GM19372 (cell line): ENCODE results near the gene SLC9A8.

Experiments
- ATAC-seq: cut with Tn5 transposase; IDR thresholded peaks from one replicate; pipeline ENCODE4 v1.9.1; 2021; ENCODE audit warnings: mild to moderate bottlenecking, low read depth, moderate library complexity; ENCODE audit not compliant: unreplicated experiment

Gene SLC9A8

DNA sequence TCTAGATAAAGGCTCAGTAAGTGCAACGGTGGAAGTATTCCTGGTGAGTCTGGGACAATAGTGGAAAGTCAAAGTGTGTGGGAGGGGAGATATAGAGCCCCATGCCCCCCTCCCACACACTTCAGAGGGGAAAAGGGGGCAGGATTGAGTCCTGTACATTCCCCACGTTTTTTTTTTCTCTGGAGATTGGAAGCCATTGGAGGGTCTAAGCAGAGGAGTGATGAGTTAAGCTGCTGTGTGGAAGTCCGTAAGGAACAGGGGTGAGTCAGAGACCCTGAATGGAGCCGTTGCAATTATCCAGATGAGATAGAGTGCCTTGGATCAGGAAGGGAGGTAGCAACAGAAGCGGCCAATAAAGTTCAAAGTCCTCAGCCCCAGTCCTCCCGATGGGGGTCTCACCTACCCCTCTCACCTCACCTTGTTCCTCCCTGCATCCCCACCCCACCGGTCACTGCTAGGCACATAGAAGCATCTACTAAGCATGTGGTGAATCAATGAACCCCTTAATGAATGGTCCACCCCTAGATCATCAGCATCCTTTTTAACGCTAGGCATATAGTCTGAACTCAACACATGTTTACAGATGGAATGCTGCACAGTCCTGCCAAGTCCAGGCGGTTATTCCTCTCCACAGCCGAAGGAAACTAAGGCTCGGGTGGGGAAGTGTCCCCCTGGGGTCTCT lies 662 bp upstream of the SLC9A8 start:
- ATAC-seq = no peak

DNA sequence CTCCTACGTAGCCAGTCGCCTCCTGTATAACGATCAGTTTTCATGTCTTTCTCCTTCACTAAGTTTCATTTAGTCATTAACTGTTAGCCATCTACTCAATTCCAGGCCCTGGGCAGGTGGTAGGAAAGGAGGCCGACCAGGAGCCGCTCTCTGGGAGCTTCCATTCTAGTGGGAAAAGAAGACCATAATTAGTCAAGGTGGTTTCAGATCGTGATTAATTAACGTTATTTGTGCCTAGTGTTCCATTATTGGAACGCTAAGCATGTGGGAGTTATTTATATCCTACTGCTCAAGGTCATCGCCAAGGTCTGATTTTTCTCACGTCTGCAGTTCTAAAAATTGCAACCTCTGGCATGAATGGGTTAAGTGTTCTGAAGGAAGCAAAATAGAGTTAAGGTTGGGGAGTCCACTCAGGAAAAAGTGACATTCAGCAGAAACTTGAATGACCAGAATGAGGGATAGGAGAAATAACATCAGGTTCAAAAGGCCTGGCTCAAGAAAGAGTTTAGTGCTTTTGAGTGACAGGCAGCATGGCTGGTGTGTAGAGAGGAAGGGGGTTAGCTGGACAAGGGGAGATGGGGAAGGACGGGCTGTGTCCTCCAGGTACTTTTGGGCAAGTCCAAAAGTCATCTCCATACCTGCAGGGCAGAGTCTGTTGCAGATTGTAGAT lies 812 bp downstream of the SLC9A8 start:
- no peak for ATAC-seq

DNA sequence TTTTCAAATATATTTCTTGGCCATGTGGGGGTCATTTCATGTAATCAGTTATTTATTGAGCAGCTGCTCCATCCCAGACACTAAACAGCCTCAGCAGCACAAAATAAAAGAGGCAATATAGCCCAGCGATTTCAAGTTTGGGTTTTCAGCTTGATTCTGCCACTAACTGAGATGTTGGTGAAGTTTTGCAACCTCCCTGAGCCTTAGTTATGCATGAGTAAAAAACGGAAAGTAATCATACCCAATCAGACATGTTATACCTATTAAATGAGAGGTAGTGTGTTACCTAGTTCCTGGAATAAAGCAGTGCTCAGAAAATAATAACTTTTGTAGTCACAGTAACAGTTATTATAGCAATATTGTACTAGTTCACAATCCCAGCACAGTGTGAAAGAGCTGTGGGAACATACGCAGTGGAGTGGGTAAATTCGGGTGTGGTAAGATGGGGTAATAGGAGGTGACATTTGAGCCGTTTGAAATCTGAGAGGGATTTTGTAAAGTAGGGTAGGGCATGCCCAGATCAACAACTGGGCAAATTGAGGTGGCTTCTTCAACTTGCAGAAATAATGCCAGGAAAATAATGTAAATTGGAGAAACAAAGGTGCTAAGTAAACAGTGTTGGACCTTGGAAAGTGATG lies 1.5 kb downstream of the SLC9A8 start:
- ATAC-seq = no peak

DNA sequence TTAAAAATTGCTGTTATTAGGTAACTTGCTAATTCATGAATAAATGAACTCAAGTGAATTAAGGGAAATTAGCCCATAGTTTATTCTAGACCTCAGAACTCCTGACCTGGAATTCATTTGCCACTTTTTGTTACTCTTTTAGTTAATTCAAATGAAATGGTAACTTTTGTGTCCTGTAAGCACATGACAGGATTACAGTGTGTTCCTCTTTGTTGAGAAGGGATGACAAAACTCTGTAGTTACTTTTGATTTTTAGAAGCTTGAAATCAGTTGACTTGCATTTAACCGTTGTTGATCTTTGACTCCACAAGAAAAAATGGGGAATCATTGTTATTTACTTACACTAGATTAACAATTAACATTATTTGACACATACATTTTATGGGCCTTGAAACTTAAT lies 6.2 kb downstream of the SLC9A8 start:
- ATAC-seq = no peak

- ATAC-seq = no peak
Measured at GRCh38 chr20:49819702-49820101, 7.1 kb downstream of the SLC9A8 start.

GRCh38 chr20:49821381-49821780 lies 8.8 kb downstream of the SLC9A8 start:
- no peak for ATAC-seq

GRCh38 chr20:49821870-49822331 lies 9.3 kb downstream of the SLC9A8 start:
- no peak for ATAC-seq

GRCh38 chr20:49823152-49823847 lies 10.7 kb downstream of the SLC9A8 start:
- no peak for ATAC-seq

- ATAC-seq = no peak
Measured at GRCh38 chr20:49824206-49824605, 11.6 kb downstream of the SLC9A8 start.

DNA sequence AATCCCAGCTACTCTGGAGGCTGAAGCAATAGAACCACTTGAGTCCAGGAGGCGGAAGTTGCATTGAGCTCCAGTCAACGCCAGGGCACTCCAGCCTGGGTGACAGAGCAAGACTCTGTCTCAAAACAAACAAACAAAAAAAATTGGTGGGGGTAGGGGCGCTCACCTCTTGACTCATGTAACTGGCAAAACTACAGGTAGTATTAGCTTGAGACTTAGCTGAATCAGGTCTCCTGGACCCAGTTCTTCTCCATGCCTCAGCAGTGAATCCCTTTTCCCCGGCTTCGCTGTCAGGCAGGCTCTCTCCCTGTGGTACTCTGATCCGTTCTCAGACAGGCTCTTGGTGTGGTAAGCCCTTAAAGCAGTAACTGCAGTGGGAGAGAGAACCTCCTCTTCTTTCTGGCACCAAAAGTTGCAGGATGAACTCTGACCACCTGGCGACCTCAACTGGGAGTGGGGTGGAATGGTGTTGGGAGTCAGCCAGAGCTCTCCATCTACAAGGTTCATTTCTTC lies 12.9 kb downstream of the SLC9A8 start:
- no peak for ATAC-seq

GRCh38 chr20:49831022-49831769 lies 18.6 kb downstream of the SLC9A8 start:
- no peak for ATAC-seq

DNA sequence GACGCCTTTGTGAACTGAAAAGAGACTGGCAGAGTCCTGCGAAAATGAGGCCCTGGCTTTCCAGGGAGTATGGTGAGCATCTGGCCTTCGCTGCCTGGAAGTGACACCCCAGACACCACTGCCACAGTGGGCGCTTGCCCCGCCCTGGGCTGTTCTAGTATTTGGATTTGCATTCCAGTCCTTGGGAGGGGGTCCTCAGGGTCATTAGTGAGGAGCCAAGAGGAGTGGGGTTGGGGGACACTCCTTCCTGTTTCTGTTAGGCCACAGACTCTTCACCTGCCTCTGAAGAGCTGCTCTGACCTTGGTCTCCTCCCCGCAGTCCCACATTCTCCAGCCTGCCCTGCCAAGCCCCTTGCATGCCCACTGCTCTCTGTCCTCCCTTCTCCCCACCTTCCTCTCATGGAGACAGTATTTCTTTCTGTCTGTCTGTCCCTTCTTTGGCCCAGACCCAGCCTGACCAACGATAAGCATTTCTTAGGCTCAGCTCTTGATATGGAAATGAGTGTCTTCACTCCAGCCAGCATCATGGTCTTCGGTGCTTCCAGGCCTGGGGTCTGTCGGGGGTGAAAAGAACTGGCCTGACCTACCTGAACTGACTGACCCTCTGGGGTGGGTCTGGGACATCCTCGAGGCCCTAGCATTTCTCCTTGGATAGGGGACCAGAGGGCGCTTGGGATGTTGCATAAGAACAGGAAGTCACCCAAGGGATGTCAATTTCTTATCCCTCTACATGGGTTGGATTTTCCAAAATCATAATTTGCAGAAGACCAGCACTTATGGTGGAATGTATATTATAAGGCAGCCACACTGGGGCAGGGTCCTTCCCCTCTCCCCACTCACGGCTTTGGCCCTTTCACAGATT lies 19.4 kb downstream of the SLC9A8 start:
- ATAC-seq = no peak

GRCh38 chr20:49832632-49833327 lies 20.2 kb downstream of the SLC9A8 start:
- ATAC-seq = no peak

DNA sequence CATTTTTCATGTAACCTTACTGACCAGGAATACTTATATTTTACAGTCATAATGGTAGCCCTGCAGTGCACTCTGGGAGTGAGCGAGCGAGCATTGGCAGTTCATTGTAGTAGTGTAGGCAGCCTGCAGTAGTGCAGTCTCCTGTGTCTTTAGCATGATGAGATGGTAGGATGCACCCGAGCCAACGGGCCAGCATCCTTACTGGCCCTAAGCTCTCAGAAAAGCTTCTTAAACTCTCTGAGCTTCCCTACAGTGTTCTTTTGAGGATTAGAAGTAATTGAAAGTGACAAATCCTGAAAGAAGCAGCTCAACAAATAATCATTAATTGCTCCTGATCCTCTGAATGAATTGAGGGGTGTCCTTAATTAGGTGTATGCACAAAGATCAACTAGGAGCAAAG lies 20.9 kb downstream of the SLC9A8 start:
- ATAC-seq = no peak

- ATAC-seq = no peak
Measured at GRCh38 chr20:49835031-49835430, 22.4 kb downstream of the SLC9A8 start.

DNA sequence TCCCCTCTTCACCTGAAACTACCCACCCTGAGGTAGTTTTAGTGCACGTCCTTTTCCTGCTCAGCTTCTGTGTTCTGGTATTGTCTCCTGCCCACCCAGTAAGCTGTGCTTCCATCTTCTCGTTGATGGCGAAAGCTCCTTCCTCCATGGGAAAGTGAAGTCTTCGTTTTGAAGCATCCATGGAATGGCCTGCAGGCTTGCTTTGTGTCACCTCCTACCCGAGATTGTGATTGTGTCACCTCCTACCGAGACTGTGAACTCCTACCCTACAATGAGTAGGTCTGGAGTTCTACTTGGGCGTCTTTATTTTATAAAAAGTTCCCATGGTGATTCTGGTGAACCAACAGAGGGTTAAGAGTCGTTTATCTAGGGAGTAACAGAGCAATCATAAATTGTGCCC lies 25.9 kb downstream of the SLC9A8 start:
- ATAC-seq = no peak

GRCh38 chr20:49843139-49843538 lies 30.5 kb downstream of the SLC9A8 start:
- ATAC-seq = no peak

DNA sequence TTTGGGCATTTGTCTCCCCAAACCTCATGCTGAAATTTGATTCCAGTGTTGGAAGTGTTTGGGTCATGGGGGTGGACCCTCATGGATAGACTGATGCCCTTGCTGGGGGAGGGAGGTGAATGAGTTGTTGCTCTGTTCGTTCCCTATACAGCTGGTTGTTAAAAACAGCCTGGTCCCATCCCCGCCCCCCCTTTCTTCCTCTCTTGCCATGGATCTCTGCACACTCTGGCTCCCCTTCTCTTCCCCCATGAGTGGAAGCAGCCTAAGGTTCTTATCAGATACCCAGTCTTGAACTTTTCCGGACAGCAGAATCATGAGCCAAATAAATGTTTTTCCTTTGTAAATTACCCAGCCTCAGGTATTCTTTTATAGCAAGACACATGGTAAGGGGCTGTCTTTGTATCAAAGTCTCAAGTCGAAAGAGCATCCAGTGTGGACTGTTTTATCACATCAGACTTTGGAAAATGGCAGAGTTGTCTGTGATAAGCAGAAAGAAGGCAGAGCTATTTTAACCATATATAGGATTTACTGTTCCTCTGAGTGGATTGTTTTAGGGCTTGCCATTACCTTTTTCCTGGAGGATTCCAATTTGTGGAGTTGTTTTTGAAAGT lies 31.2 kb downstream of the SLC9A8 start:
- no peak for ATAC-seq
